RKO (cell line): Measurements from ENCODE around the gene BOD1L1.

Experiments used
- DNase-seq: peaks from one replicate; pipeline ENCODE4 v3.0.0-alpha.2; 2016; ENCODE audit warnings: low spot score

The BOD1L1 gene

GRCh38 chr4:13539047-13539618, 88.4 kb downstream of the BOD1L1 start:
- no peak for DNase-seq

DNA sequence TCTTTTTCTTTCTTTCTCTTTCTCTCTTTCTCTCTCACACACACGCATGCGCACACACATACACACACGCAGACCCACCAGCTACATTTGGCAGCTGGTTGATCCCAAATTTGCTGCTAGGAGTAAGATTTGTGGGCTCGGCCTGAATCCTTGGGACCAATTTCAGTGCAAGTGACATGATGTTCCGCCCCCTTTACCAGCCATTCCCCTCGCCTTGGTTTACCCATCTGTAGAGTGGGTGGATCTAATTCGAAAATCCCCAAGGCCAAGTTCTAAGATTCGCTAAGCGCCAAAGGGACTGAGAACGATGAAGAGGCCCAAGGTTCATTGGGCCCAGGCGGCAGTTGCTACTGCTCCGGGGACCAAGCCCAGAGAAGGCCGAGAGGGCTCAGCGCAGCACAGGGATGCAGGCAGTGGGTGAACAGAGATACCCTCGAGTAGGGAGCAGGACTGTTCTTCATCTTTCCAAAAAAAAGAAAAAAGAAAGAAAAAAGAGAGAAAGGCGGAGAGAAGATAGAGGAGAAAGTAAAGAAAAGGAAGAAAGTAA, 89.0 kb downstream of the BOD1L1 start:
- DNase-seq = no peak

- DNase-seq = no peak
Observed at GRCh38 chr4:13537832-13538177, 89.7 kb downstream of the BOD1L1 start.

- no peak for DNase-seq
Observed at GRCh38 chr4:13537011-13537831, 90.3 kb downstream of the BOD1L1 start.

- DNase-seq = no peak
Observed at GRCh38 chr4:13536607-13537006, 90.9 kb downstream of the BOD1L1 start.

DNA sequence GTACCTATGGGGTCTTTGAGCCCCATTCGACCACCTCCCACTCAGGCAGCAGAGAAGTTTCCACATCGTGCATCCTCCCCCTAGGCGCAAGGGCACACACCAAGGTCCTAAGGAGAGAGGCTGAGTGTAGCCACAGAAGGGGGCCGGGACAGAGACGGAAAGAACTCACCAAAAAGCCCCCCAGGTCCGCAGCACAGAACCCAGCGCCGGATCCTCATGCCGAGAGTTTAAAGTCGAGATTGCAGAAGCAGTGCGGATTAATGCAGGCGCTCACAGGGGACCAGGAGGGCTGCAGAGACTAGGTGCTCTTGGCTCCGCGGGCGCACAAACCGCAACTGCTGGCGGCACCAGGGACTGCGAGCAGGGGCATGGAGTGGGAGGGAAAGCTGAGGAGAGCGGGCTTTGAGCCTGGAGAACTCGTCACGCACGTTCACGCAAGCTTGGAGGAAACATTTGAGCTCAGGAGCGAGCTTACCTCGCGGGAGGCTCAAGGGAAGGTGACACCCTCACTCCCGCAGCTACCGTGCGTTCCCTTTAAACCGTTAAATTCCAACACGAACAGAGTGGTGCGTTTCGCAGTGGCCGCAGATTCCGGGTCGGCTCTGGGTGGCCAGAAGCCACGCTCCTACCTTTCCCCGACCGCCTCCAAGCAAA, 91.7 kb downstream of the BOD1L1 start:
- no peak for DNase-seq

- DNase-seq = no peak
Observed at GRCh38 chr4:13535118-13535517, 92.4 kb downstream of the BOD1L1 start.

DNA sequence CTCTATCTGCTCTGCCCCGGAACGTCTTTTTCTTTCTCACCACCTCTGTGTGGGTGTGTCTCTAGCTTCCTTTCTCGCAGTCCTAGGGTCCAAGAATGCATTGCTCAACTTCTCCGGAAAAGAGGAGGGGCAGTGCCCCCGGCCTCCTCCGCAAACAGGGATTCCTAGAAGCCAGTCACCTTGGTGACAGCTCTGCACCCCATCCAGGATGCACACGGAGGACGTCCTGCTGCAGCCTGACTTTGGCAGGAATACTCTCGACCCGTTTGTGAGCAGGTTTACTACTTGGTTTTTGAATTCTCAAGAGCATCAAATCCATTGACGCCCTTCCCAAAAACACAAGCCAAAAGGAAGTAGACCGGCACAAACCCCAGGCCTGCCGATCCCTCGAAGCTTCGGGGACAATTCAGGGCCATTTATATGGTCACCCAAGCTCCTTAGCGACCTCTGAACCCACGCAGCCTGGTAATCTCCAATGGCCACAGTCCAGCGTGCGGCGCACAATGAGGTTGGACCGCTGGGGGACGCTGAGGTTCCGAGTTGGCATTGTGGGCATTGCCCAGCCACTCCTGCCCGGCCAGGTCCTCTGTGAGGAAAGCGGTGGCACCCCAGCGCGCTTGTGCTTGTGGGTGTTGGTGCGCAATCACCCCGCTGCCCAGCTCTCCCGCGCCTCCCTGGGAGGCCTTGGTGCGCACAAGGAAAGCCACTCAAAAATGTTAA, 93.0 kb downstream of the BOD1L1 start:
- DNase-seq = no peak

DNA sequence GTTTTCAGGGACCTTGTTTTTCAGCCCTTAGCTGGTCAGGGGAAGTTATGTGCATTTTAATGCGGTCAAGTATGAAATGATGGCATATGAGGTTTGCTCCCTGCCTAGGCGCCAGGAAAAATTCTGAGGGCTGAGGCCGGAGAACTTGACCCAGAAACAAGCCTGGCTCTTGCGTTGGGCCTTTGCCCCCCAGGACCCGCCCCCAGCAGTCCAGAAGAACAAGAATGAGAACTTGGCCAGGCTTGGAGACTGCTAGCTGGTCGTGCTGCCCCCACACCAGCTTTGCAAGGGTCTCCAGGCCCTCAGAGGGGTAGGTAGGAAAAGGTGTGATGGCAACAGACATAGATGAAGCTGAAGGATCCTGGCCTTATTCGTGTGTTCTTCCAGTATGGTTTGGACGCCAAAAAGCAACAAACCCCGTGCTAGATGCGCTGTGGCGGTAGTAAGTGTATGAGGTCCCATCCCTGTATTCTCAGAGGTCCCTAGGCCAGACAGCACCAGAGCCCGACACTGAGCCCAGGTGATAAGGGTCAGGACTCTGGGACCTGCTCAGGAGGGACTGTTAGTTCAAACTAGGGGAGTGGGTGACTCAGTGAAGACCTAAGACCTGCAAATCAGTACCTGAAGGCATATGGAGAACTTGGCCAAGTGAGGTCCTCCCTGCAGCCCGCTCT, 93.7 kb downstream of the BOD1L1 start:
- no peak for DNase-seq

GRCh38 chr4:13531625-13531998, 95.9 kb downstream of the BOD1L1 start:
- DNase-seq = no peak

GRCh38 chr4:13530823-13531624, 96.5 kb downstream of the BOD1L1 start:
- DNase-seq = no peak

DNA sequence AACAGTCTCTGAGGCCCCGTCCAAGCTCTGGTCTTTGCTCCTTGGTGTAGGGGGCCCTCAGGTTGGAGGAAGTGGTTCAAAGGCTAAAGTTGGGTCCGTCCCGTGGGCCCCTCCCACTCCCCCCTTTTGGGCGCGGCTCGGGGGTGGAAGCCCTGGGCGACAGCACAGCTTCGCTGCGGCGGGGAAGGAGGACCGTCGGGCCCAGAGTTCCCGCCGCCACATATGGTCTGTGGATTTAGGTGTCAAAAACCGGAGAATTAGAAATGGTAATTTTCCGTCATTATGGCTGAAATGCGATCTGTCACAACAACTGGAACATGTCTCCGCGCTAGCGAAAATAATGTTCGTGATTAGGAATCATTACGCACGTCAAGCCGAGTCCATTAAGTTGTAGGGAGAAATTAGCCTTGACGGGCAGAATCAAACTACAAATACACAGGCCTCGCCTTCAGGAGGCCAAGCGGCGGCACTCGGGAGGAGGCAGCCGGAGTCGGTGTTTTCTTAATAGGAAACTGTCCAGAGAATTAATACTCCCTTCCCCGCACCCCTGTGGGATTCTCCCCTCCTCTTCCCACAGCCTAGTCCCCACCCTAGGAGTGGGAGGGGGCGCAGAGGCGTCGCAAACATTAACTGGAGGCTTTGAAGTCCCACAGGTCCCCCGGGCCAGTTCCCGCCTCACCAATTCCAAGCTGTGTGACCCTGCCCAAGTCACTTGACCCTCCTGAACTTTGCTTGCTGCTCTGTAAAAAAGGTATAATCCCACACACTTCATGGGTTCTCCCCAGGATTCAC, 98.2 kb downstream of the BOD1L1 start:
- no peak for DNase-seq

DNA sequence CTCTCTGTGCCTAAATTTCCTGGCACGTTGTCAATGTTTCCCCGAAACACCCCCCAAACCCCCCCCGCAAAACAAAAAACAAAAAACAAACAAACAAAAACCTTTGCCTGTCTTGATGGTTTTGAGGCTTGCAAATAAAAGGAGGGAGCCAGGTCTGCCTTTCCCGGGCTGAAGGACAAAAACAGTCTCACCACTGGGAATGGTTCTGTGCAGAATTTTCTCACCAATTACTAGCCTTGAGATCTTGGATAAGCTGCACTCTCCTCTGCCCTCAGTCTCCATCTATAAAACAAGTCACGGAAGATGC, 98.8 kb downstream of the BOD1L1 start:
- no peak for DNase-seq

DNA sequence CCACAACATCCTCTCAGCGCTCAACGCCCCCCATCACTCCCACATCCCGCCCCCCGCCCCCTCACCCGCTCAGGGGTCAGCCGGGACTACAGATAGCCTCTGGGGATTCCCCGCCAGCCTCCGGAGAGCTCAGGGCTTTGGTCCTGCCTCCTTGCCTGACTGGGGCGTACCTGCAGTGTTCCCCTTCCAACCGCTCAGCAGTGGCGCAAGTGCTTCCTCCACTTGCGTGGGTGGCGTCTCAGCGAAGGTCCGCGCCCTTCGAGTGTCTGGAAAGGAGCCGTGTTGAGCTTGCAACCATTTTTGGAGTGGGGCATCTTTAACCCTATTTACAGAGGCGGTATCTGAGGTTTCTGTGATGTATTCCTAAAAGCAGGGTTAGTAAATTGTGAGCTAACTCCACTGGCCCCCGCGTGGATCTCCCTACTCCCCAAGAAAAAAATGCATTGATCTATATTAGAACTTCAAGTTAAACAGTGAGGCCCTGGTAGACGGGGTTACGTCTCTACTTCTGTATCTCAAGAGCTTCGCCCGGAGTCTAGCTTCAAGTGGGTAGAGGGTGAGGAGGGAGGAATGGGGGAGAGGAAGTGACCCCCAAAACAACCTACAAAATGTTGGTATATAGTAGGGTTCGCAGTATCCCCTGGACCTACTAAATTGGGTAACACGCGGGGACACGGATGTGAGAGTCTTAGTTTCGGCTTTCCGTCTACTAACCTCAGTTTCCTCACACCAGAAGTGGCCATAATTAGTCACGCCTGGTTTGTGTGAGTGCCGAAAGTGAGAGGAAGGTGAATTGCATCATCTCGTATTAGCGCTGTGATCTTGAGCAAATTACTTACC, 99.3 kb downstream of the BOD1L1 start:
- no peak for DNase-seq

- no peak for DNase-seq
Observed at GRCh38 chr4:13527192-13527980, 100.1 kb downstream of the BOD1L1 start.

DNA sequence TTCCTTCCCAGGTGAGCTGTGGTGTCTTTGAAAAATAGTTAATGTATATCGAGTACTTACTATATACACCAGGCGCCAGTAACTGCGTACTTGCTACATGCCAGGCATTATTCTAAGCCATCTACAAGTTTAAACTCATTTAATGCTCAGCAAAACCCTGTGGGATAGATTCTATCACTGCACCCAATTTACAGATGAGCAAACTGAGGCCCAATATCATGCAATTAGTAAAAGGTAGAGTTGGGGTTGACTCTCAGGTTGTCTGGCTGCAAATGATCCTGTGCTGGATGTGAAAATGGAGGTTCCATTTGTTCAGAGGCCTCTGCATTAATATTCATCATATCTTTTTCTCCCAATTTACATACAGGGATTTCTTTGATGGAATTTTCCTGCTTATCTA, 100.9 kb downstream of the BOD1L1 start:
- no peak for DNase-seq

GRCh38 chr4:13525606-13526281, 101.8 kb downstream of the BOD1L1 start:
- no peak for DNase-seq
